Activated naive CD8-positive, alpha-beta T cell treated with anti-CD3 and anti-CD28 coated beads, Interleukin-2, amount 50 U/mL, for 16 hours (primary cell): ENCODE results near the gene PKD2L1.
A peak's percentile ranks its signal among the peaks of the same experiment; 100 is the strongest.

Experiments used
- DNase-seq: peaks from one replicate; pipeline ENCODE4 v3.0.0-alpha.2; 2020; ENCODE audit warnings: low read depth, low spot score

Gene PKD2L1

GRCh38 chr10:100356067-100357017 is 26.3 kb upstream of the PKD2L1 start:
- DNase-seq = no peak

GRCh38 chr10:100355086-100355485 is 25.1 kb upstream of the PKD2L1 start:
- no peak for DNase-seq

GRCh38 chr10:100353770-100354485 is 23.9 kb upstream of the PKD2L1 start:
- DNase-seq = no peak

GRCh38 chr10:100350914-100351485 is 21.0 kb upstream of the PKD2L1 start:
- no peak for DNase-seq

GRCh38 chr10:100349672-100350071 is 19.6 kb upstream of the PKD2L1 start:
- no peak for DNase-seq

- DNase-seq = no peak
Observed at GRCh38 chr10:100349087-100349486, 19.1 kb upstream of the PKD2L1 start.

GRCh38 chr10:100348389-100348927 is 18.4 kb upstream of the PKD2L1 start:
- no peak for DNase-seq

GRCh38 chr10:100347568-100348195 is 17.7 kb upstream of the PKD2L1 start:
- DNase-seq = no peak

- DNase-seq = peak; percentile 46
Observed at GRCh38 chr10:100346765-100347567, 16.9 kb upstream of the PKD2L1 start, which contains the start of gene SCD. Gene SCD (plus strand): TSS chr10:100347233. CDS start chr10:100347505, 272 bp downstream.

GRCh38 chr10:100346351-100346764 is 16.3 kb upstream of the PKD2L1 start:
- DNase-seq = peak; percentile 27

- DNase-seq = no peak
Observed at GRCh38 chr10:100345570-100346330, 15.7 kb upstream of the PKD2L1 start.

GRCh38 chr10:100344241-100344788 is 14.3 kb upstream of the PKD2L1 start:
- no peak for DNase-seq

GRCh38 chr10:100342627-100342972 is 12.6 kb upstream of the PKD2L1 start:
- no peak for DNase-seq

- no peak for DNase-seq
Observed at GRCh38 chr10:100341953-100342626, 12.1 kb upstream of the PKD2L1 start.

- DNase-seq = no peak
Observed at GRCh38 chr10:100340948-100341847, 11.2 kb upstream of the PKD2L1 start.

GRCh38 chr10:100339236-100339635 is 9.2 kb upstream of the PKD2L1 start:
- DNase-seq = no peak

- DNase-seq = peak; percentile 58
Observed at GRCh38 chr10:100338434-100339036, 8.5 kb upstream of the PKD2L1 start.

- DNase-seq = no peak
Observed at GRCh38 chr10:100334762-100335161, 4.7 kb upstream of the PKD2L1 start.
